Measurements from ENCODE around the gene ASPSCR1.
A peak's percentile ranks its signal among the peaks of the same experiment; 100 is the strongest.

Gene ASPSCR1, protein sequence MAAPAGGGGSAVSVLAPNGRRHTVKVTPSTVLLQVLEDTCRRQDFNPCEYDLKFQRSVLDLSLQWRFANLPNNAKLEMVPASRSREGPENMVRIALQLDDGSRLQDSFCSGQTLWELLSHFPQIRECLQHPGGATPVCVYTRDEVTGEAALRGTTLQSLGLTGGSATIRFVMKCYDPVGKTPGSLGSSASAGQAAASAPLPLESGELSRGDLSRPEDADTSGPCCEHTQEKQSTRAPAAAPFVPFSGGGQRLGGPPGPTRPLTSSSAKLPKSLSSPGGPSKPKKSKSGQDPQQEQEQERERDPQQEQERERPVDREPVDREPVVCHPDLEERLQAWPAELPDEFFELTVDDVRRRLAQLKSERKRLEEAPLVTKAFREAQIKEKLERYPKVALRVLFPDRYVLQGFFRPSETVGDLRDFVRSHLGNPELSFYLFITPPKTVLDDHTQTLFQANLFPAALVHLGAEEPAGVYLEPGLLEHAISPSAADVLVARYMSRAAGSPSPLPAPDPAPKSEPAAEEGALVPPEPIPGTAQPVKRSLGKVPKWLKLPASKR

DNA sequence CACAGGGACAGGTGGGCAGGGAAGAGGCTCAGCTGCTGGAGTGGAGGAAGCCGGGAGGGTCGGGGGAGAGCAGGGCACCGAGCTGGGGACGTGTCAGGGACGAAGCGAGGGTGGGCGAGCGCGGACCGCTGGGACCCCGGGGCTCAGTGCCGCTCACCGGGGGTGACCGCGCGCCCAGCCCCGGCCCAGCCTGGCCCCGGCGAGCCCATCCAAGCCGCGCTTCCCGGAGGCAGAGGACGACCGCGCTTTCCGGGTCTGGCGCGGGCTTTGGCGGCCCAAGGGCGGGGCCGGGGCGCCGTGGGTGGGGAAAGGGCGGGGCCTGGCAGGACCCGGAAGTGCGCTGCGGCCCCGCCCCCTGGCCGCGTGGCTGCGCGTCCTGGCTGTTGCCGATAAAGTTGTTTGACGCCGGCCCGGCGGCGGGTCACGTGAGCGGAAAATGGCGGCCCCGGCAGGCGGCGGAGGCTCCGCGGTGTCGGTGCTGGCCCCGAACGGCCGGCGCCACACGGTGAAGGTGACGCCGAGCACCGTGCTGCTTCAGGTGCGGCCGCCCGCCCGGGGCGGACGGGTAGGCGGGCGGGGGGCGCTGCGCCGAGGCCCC, at the start of gene ASPSCR1:
Gene ASPSCR1, plus strand, starts transcription at position 419 of the 598 bp plus-strand sequence. Its CDS starts 18 bp downstream, at position 437.
- DNase-seq (ENCODE audit: low read depth in 2 of 2): peak; percentile 79

DNA sequence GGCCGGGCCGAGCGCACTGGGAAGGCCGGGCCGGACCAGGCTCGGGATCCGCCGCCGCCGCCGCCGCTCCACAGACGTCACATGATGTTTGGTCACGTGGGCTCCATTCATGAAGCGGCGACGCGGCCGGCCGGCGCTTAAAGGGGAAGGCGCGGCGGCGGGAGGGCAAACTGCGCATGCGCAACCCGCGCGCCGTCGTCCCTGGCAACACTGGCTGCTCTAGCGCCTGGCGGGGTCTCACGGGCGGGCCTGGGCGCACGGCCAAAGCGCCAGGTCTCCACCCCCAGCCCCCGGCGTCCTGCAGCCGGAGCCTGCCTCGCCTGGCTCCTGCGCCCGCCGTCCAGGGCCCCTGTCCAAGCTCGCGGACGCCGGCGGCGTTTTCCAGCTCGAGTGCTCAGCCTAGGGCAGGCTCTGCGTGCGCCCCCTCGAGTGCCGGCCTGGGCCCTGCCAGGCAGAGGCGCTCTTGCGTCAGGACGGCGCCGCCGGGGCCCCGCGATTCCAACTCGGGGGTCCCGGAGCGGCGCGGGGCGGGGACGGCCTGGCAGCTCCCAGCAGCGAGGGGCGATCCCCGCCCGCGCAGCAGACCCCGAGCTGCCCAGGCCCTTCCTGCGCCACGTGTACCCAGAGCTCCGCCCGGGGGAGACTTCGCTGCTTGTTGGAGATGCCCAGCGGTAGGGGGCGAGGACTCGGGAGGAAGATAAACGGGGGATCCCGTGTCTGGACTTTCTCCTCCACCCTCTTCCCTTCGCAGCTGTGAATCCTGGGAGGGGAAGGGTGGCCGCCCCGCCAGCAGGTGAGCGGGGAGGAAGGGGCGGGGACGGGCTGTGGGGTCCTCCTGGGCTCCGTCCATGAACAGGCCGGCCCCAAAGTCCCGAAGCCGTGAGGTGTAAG, 49.5 kb upstream of the ASPSCR1 start, which contains the start of gene MAFG:
Gene MAFG, minus strand, starts transcription at position 83 of the 891 bp plus-strand sequence. CDS start 4,550 bp downstream, outside the sequence.
- DNase-seq (ENCODE audit: low read depth in 2 of 2): peak; percentile 88 to 89

DNA sequence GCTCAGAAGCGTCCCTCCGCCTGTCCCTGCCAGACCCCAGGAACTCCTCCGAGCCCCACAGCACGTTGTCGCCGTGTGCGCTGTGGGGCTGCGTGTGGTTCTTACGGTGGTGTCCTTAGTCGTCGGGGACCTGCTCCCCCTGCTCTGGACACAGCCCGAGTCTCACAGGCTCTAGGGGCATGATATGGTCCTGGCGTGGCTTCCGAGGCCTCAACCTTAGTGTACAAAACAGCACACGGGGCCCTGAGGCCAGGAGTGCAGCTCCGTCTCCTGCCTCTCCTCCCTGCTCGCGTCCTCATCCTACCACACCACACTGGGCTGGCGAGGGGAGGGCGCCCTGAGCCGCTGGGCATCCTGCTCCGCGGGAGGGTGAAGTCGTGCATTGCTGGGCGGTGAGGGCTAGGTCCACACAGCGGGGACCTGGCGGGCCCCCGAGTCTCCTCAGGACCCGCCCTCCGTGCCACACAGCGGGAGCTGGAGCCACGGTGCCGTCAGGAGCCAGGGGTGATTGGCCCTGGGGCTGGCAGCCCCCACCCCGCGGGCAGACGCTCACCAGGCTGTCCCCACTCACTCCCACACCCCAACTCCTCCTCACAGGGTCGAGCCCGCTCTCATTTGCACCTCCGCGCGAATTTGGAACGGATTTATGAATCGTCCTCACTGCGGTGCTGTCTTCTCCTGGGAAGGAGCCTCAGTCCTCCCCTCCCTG, 48.7 kb upstream of the ASPSCR1 start:
- no peak for DNase-seq (ENCODE audit: low read depth in 2 of 2)

DNA sequence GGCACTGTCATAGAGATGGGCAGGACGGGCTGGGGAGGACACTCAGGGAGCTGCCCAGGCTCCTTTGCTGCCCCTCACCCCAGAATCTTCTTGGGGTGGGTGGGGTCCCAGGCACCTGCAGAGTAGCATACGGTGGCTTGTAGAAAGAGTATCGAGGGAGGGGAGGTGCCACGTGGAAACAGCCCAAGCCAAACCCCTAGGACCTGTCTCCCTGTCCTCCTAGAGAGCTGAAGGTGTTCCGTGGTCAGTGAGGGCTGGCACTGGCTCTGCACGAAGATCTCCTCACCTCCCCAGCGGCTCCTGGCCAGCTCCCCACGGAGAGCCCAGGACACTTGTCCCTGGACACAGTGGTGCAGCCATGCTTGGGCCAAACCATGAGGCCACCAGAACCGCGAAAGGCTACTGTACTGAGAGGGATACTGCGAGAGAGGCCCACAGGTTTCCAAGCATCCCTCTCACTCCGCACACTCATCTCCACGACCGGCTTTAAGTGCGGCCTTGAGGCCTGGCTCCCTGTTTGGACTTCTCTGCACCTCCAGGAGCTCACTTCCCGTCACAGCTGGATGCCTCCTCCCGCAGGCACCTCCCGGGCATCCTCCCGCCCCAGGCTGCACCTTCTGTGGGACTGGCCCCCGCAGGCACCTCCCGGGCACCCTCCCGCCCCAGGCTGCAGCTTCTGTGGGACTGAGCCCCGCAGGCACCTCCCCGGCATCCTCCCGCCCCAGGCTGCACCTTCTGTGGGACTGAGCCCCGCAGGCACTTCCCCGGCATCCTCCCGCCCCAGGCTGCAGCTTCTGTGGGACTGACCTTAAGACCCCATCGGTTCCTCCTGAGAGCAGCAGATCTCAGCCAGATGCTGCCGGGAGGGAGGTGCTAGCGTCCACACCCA, 47.9 kb upstream of the ASPSCR1 start:
- no peak for DNase-seq (ENCODE audit: low read depth in 2 of 2)

DNA sequence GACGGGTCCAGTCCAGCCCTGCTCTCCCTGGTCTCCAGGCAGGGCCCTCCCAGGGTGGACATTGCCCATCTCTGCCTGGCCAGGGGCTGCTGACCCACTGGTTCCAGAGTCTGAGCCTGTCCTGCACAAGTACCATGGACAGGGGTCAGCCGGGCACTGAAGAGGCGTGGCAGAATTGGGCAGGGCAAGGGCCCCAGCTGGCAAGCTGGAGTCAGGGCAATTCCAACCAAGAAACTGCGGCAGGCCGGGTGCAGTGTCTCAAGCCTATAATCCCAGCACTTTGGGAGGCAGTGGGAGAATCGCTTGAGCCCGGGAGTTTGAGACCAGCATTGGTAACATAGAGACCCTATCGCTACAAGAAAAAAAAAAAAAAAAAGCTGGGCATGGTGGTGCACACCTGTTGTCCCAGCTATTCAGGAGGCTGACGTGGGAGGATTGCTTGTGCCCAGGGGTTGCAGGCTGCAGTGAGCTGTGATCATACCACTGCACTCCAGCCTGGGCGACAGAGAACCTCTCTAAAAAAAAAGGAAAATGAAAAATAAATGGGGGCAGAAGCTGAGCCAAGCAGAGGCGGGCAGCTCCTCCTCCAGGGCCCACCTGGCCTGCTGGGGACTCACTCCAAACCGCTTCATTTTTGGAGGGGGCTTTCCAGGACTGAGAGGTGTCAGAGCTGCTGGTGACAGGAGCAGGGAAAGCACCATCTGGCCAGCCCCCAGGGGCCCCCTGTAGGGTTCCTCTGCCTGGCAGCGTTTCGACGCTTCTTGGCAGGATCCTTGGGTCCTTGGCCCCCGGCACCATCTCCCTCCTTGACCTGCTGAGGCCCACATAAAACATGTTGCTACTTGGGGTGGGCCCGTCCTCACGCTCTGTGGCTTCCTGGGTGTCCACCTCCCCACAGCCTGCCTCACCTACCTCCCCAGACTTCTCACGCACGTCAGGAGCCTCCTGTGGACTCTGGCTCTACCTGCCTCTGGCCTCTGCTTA, 47.0 kb upstream of the ASPSCR1 start:
- no peak for DNase-seq (ENCODE audit: low read depth in 2 of 2)

DNA sequence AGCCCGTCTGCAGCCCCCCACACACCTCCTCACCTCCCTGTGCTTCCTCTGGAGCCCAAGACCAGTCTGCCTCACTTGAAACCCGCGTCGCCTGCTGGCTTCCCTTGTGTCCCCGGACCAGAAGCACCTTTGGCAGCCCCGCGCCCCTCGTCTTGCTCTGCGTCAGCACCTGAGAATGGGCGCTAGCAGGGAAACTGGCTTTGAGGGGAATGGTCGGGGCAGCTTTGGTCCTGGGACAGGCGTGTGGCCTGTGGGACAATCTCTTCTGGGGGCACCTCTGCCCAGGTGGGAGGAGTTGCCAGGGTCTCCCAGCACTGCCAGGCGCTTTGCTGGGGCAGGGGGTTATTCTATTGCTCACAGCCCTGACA, 46.3 kb upstream of the ASPSCR1 start:
- no peak for DNase-seq (ENCODE audit: low read depth in 2 of 2)

DNA sequence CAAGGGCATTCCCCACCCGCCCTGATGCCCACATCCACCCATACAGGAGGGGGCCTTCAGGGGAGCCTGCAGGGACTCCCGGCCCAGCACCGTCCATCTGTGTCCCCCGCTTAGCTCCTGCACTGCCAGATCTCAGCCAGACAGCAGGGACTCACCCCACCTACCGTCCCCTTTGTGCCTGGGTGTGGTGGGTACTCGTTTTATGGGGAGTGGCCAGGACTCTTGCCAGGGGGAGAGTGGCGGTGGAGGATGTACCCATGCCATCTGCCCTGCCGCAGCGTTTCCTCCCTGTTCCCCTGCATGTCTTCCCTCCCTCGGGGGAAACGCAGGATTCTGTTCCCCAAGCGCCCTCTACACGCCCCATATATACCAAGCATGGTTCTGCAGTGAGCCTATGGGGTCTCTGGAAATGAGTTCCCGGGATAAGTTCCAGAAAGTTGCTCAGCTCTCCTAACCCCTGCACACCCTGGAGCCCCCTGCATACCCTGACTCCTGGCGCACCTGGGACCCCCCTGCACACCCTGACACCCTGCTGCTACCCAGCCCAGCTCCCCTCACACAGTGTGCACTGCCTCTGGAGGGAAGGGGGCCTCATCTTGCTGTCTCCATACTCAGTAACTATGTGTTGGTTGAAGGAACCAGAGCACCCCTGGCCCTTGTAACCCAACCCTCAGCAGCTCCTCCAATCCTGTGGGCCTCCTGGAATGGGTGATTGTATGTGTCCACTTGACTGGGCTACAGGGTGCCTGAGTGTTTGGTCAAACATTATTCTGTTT, 45.7 kb upstream of the ASPSCR1 start:
- no peak for DNase-seq (ENCODE audit: low read depth in 2 of 2)

DNA sequence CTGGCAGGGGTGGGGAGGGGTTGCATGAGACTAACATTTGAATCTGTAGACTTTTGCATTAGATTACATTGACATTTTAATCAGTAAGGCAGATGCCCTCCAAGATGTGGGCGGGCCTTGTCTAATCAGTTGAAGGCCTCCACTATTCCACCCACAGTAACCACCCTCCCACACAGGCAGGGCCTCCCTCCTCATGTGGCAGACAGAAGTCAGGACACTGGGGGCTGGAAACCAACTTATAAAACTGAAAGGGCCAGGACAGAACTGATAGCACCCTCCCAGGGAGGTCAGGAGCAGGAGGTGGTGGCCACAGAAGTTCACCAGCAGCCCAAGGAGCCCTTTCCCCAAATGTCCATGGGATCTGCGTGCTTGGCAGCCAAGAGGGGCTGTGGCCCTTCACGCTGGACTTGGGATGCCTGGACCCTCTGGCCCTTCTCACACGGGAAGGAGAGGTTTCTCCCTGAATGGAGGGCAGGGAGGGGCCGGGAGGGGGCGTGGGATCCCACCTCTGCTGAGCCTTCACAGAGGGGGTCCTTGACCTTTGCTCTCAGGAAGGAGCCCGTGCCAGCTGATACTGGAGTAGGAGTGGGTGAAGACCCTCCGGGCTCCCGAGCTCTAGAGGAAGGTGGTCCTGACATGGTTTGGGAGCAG, 45.0 kb upstream of the ASPSCR1 start:
- DNase-seq (ENCODE audit: low read depth in 2 of 2): no peak

DNA sequence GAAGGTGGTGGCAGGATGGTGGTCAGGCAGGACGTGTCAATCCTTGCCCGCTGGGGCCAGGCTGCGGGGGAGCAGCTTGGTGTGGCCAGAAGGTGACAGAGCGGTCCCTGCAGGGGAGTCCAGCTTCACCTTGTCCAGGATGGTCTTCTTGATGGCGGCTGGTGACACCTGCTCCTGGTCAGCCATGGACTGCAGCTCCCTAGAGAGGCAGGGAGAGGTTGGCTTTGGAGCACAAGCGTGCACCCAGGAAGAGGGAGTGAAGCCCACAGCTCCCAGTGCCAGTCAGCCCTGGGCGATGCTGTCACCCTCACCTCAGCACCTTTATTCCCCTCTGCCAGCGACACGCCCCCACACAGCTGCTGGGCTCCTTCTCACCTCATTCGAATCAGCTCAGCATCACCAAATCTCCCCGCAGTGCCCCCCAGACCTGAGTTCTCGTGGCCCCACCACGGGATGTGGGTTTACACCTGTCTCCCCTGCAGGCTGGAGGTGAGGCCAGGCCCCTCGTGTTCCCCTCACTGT, 44.2 kb upstream of the ASPSCR1 start:
- DNase-seq (ENCODE audit: low read depth in 2 of 2): no peak

DNA sequence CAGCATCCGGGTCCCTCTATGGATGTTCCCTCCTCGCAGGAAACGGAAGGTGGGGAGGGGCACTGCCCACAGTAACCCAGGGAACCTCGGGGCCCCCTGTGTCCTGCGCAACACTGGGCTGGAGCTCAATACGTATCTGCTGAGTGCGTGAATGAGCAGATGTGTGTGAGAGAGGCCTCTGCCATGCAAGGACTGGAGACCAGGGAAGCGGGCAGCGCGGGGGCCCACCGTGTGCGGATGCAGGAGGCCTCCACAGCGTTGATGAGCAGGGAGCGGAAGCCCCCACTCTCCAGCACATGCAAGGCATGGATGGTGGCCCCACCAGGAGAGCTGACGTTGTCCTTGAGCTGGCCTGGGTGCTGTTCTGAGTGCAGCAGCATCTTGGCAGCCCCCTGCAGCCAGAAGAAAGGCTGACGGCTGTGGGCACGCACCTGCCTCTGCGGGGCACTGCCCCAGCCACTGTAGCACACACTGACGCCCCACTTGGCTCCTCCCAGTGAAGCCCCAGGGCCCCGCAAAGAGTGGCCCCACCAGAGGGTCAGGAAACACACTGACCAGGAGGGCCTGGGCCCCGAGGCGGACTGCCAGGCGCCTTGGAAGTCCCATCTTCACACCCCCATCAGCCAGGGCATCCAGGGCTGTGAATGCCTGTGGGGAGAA, 43.2 kb upstream of the ASPSCR1 start:
- DNase-seq (ENCODE audit: low read depth in 2 of 2): no peak

DNA sequence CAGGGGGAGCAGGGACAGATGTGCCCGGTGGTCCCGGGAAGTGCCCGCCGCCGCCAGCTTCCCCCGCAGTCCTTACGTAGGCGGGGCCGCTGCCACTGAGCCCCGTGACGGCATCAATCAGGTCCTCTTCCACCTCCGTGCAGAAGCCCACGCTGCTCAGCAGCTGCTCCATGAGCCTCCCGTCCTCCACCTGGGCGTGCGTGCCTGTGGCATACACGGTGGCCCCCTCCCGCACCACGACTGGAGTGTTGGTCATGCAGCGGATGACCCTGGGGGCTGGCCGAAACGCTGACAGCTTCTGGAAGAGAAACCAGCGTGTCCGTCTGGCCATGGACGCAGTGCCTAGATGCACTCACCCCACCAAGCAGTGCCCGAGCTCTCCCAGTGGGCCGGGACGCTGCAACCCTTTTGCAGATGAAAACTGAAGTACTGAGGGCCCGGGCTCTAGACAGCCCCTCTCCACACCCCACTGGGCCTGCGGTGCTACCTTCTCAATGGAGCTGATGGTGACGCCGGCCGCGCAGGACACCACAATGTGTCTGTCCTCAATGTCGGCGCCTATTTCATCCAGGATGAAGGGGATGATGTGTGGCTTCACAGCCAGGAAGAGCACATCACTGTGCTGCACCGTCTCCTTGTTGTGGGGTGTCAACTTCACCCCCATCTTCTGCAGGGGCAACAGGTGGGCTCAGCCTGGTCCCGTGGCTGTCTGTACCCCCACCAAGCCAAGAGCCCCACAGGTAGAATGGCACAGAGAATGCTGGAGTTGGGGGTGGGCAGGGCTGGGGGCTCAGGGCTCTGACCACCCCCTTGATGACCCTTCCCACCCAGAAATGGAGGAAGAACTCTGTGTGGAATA, 42.4 kb upstream of the ASPSCR1 start:
- DNase-seq (ENCODE audit: low read depth in 2 of 2): no peak

DNA sequence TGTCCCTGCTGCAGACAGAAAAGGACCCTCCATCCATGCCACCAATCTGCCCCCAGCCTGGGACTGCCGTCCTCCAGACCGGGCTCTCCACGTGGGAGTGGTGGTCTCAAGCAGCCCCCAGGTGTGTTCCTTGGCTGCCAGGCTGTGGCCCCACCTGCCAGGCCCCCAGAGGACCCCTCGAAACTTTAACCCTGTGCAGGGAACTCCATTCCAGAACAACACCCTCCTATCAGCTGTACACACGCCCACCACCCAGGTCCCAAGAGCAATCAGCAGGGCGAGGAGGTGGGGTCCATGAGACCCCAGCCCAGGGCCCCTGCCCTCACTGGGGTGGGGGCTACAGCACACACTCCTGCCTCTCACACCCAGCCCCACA, 41.7 kb upstream of the ASPSCR1 start:
- DNase-seq (ENCODE audit: low read depth in 2 of 2): no peak

DNA sequence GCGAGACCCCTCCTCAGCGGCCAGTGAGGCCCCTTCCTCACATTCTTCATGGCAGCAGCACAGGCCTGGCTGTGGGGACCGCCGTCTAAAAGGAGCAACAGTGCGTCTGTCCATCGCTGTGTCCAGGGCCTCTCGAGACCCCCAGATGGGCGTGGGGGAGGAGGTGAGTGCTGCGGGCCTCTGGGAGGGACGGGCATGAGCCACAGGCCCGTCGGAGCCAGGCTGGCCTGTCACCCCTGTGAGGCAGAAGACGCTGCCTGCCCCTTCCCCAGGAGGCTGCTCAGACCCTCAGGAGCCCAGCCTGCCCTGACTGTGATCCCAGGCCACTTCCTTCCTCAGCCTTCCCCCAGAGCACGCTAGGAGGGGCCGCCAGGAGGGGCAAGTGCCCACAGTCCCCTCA, 38.2 kb upstream of the ASPSCR1 start:
- no peak for DNase-seq (ENCODE audit: low read depth in 2 of 2)

DNA sequence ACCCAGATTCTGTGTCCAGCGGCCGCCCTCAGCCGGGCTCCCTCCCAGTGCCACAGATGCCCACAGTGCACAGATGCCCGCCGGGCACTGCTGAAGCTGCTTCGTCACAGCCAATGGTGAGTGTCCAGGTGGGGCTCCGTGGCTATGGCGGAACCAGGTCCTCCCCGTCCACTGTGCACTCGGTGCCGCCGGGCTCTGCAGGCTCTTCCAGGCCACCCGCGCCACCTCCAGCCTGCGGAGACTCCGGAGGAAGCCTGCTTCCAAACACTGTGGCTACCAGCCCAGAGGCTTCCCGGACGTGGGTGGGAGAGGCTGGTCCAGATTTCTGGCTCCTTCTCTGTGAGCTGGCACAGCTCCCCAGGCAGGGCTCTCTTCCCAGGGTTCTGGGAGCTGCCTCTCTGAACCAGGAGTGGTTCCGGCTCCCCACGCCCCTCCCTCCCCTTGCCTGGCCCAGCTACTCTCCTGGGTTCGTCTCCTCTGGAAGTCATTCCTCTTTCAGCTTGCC, 37.5 kb upstream of the ASPSCR1 start:
- no peak for DNase-seq (ENCODE audit: low read depth in 2 of 2)

DNA sequence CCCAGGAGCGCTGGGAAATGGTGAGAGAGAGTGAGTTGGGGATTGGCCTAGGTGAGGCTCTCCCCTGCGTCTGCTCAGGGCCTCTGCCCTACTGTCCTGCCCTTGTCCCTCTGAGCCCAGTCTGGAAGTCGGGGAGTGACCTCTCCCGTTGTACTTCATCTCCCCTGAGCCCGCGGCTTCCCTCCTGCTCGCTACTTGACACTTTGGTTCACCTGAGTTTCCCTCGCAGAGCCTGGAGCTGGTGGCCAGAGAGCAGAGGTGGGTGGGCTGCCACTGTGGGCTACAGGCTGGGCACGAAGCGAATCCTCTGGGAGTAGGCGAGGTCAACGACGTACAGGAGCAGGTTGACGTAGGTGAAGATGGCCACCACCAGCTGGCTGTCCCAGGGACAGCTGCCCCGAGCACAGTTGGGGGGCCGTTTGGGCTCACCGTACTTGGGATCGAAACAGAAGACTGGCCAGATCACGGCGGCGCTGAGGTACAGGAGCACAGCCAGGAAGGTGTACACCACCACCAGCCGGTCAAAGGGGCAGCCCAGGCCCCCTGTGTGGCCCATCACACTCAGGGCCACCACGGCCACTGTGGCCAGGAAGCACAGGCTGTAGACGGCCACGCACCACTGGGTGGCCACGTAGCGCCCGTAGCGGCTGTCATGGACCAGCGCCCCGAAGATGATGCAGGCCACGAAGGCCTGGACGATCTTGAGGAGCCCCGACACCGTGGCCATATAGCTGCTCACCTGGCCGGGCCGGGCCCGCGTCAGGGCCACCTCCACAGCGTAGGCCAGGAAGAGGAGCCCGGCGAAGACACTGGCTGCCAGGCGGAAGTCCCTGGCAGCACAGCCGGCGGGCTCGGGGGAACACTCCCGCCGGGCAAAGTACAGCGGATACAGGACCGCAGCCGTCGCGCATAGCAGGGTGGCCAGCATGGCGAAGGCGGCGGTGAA, 36.6 kb upstream of the ASPSCR1 start:
- no peak for DNase-seq (ENCODE audit: low read depth in 2 of 2)
